Esophagus squamous epithelium (tissue), 4 donors: ENCODE measurements around the gene GOLGA5.

ENCODE experiments used
- POLR2A ChIP-seq, 4 donors: fragments of 450-650 bp; IDR thresholded peaks; one replicate each; pipeline ENCODE4 v1.6.1; 2017; ENCODE audit warnings: antibody characterized with exemption in 4 of 4, mild to moderate bottlenecking in 4 of 4, moderate library complexity in 3 of 4
- TF ChIP-seq, protein P1 (sequence below), 6 experiments: fragments of 450-650 bp in 4 of 6; fragments of 200-600 bp in 2 of 6; sonication (generic) in 2 of 6; IDR thresholded peaks; one replicate each; pipeline ENCODE4 v1.5.1; 2016 to 2019; ENCODE audit warnings: antibody characterized with exemption in 6 of 6, mild to moderate bottlenecking in 4 of 6, moderate library complexity in 4 of 6

DNA sequence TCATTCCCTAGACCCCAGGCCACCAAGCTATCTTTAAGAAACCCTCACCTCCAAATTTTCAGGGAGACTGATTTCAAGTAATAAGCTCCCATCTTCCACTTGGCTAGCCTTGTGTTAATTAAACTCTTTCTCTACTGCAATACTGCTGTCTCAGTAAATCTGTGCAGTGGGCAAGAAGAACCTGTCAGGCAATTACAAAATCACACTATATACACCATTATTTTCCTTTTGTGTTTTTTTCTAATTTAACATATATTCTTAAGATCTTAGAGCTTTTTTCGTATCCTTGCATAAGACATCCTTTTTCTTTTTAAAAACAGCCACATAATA lies 7.7 kb upstream of the GOLGA5 start:
- TF ChIP-seq POLR2A (IDR thresholded peaks at IDR 0.05) = no peak
- TF ChIP-seq, protein P1, sequence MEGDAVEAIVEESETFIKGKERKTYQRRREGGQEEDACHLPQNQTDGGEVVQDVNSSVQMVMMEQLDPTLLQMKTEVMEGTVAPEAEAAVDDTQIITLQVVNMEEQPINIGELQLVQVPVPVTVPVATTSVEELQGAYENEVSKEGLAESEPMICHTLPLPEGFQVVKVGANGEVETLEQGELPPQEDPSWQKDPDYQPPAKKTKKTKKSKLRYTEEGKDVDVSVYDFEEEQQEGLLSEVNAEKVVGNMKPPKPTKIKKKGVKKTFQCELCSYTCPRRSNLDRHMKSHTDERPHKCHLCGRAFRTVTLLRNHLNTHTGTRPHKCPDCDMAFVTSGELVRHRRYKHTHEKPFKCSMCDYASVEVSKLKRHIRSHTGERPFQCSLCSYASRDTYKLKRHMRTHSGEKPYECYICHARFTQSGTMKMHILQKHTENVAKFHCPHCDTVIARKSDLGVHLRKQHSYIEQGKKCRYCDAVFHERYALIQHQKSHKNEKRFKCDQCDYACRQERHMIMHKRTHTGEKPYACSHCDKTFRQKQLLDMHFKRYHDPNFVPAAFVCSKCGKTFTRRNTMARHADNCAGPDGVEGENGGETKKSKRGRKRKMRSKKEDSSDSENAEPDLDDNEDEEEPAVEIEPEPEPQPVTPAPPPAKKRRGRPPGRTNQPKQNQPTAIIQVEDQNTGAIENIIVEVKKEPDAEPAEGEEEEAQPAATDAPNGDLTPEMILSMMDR (IDR thresholded peaks at IDR 0.05) = no peak
